Stomach (tissue), 4 donors: Measurements from ENCODE around the gene HIBADH.

Source experiments
- POLR2A ChIP-seq, 4 donors: fragments of 450-650 bp; IDR thresholded peaks; one replicate each; pipeline ENCODE4 v1.6.1; 2016; ENCODE audit warnings: antibody characterized with exemption in 4 of 4, control low read depth in 2 of 4, mild to moderate bottlenecking in 1 of 4, moderate library complexity in 1 of 4
- POLR2AphosphoS5 ChIP-seq, 3 donors: sonication (generic); formaldehyde crosslinking; IDR thresholded peaks; one replicate each; pipeline ENCODE4 v1.6.1; 2016; ENCODE audit warnings: antibody characterized with exemption in 3 of 3

DNA sequence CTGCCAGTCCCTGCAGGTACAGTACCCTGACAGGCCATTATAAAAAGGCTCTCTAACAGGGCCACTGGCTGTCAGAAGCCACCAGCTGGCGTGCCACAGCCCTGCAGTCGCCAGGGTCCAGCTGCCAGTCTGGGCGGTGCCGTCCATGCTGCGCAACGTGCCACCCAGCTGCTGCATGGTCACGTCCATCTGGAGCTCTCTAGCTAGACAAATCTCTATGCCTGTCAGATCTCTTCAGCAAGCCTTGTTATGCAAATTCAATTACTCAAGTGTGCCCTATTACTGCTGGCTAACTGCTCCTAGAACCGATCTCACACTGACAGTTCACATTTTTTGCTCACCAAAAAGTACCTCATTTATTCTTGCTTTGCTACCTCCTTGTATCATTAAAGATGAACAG lies 75.9 kb downstream of the HIBADH start:
- no peak for TF ChIP-seq POLR2AphosphoS5 (IDR thresholded peaks at IDR 0.05)
- TF ChIP-seq POLR2A (IDR thresholded peaks at IDR 0.05): no peak
